Measurements from ENCODE around the gene NRG4. TPM values are rescaled to one million over a fixed set of nuclear protein-coding genes. Genes with fewer than 3 reads are reported as not detected.
"Not testable (repeated sequence)": the region's sequence is repeated elsewhere in the genome, so short reads cannot be mapped to it uniquely, and the experiment has no call there.

Gene NRG4
- total and polyA plus RNA-seq, 4 experiments from 2014 or later: not detected

DNA sequence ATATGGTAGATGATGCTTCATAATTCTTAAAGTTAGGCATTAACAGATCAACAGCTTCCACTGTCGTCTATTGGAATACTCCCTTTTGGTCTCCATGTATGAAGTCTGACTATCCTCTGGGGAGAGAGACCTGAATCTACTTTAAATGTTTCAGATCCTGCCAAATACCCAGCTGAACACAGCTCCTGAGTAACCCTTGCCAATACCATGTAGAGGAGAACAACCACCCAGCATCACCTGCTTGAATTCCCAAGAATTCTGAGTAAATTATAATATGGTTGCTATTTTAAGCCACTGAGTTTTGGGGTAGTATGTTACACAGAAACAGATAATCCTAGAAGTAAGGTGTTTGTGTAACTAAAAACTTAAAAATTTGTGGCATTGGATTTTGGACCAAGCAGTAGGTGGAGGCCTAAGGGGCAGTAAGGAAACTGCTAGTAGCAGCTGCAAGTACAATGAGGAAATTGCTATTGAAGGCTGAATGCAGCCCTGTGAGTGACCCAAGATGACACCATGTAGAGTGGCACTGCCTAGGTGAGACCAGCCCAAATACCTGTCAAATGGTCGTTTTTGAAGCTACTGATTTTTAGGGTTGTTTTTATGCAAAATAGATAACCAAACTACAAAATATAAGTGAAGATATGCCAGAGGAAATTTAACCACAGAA is 30.9 kb downstream of the NRG4 start:
- intact Hi-C loops (cut with micrococcal nuclease): no loop called here
- CTCF ChIA-PET (ENCODE audit: partially characterized antibody): no interaction called here

DNA sequence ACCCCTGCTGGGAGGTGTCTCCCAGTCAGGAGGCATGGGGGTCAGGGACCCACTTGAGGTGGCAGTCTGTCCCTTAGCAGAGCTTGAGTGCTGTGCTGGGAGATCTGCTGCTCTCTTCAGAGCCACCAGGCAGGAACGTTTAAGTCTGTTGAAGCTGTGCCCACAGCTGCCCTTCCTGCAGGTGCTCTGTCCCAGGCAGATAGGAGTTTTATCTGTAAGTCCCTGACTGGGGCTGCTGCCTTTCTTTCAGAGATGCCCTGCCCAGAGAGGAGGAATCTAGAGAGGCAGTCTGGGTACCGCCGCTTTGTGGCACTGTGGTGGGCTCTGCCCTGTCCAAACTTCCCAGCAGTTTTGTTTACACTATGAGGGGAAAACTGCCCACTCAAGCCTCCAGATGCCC is 35.5 kb downstream of the NRG4 start:
- H3K27me3 ChIP-seq (ENCODE audit: insufficient read depth, low read length); H3K9me3 Mint-ChIP-seq; H3K4me3 Mint-ChIP-seq; DNase-seq; H3K4me3 ChIP-seq (ENCODE audit: low read length in 2 of 2); intact Hi-C loops (cut with micrococcal nuclease); POLR2A ChIA-PET (ENCODE audit: partially characterized antibody); H3K9me3 ChIP-seq (ENCODE audit: control insufficient read depth in 1 of 2, low read length in 2 of 2); H3K27ac ChIP-seq (ENCODE audit: low read depth, low read length); H3K4me1 Mint-ChIP-seq; H3K36me3 Mint-ChIP-seq; H3K4me1 ChIP-seq (ENCODE audit: insufficient read depth, low read length); CTCF ChIA-PET (ENCODE audit: partially characterized antibody); H3K27ac Mint-ChIP-seq; H3K36me3 ChIP-seq (ENCODE audit: insufficient read depth, low read length): not testable (repeated sequence)
- H3K27me3 Mint-ChIP-seq: peaks cover 22 to 35% of the 10 kb centered on the region in 2 donors

More for the DNA sequence above, 30.9 kb downstream of the NRG4 start:
- Mint-ChIP-seq H3K4me1 (peaks cover 0 to 4% (median 0%) of the 10 kb centered on the region in 4 donors), H3K36me3 (no peaks in the 10 kb centered on the region), H3K4me3 (no peak overlapping the region), H3K9me3 (peaks cover 0 to 3% (median 1%) of the 10 kb centered on the region in 8 donors), H3K27ac (no peak overlapping the region), H3K27me3 (peaks cover 15% of the 10 kb centered on the region in 2 donors)
- H3K4me1 ChIP-seq (ENCODE audit: insufficient read depth, low read length): no peaks in the 10 kb centered on the region
- POLR2A ChIA-PET (ENCODE audit: partially characterized antibody): no interaction called here
- H3K4me3 ChIP-seq (ENCODE audit: low read length in 2 of 2): no peak overlapping the region
- no peaks in the 10 kb centered on the region for H3K9me3 ChIP-seq (ENCODE audit: control insufficient read depth in 1 of 2, low read length in 2 of 2)
- H3K36me3 ChIP-seq (ENCODE audit: insufficient read depth, low read length): no peaks in the 10 kb centered on the region
- no peak for DNase-seq
- H3K27me3 ChIP-seq (ENCODE audit: insufficient read depth, low read length): peaks cover 6% of the 10 kb centered on the region
- no peak overlapping the region for H3K27ac ChIP-seq (ENCODE audit: low read depth, low read length)

DNA sequence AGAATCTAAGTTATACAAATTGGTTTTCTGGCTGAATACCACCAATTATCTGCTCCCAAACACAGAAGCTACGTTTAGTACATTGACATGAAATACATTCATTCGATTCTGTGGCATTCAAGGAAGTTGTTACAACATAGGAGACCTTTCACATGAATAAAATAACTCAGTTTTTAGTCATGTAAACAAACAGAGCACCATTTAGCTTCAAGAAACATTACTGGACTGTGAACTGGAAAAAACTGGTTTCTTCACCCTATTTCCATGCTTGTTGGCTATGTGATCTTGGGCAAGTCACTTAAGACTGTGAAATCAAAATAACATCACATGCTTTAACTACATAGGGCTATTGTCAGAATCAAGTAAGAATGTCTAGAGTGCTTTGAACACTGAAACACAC is 46.2 kb downstream of the NRG4 start:
- Mint-ChIP-seq H3K4me1 (no peaks in the 10 kb centered on the region), H3K27ac (no peak overlapping the region), H3K27me3 (peaks cover 2 to 5% of the 10 kb centered on the region in 2 donors), H3K9me3 (peaks cover 0 to 5% (median 2%) of the 10 kb centered on the region in 8 donors), H3K4me3 (no peak overlapping the region), H3K36me3 (no peaks in the 10 kb centered on the region)
- H3K4me3 ChIP-seq (ENCODE audit: low read length in 2 of 2): no peak overlapping the region
- no peaks in the 10 kb centered on the region for H3K27me3 ChIP-seq (ENCODE audit: insufficient read depth, low read length)
- ChIA-PET POLR2A (ENCODE audit: partially characterized antibody) (no interaction called here), CTCF (ENCODE audit: partially characterized antibody) (no interaction called here)
- DNase-seq: no peak
- H3K9me3 ChIP-seq (ENCODE audit: control insufficient read depth in 1 of 2, low read length in 2 of 2): no peaks in the 10 kb centered on the region
- H3K27ac ChIP-seq (ENCODE audit: low read depth, low read length): no peak overlapping the region
- H3K36me3 ChIP-seq (ENCODE audit: insufficient read depth, low read length): no peaks in the 10 kb centered on the region
- intact Hi-C loops (cut with micrococcal nuclease): no loop called here
- no peaks in the 10 kb centered on the region for H3K4me1 ChIP-seq (ENCODE audit: insufficient read depth, low read length)

DNA sequence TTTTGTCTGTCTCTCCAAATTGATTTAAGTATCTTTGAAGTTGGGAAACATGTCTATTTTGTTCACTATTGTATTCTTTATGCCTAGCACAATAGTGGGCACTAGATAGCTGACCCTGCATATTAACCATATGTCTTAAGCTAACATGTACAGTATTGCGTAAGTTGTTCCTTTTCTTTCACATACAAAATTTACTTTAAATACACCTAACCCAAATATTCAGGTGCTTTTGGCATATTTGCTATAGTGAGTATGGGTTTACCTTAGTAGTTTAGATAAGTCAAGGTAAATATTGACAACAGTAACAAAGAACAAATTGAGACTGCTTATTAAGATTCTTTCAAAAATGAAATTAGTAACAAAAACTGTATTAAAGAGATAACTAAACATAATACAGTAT is 50.9 kb downstream of the NRG4 start:
- H3K36me3 ChIP-seq (ENCODE audit: insufficient read depth, low read length): no peaks in the 10 kb centered on the region
- Mint-ChIP-seq H3K4me1 (no peaks in the 10 kb centered on the region), H3K27ac (no peak overlapping the region), H3K9me3 (peaks cover 0 to 5% (median 2%) of the 10 kb centered on the region in 8 donors), H3K4me3 (no peak overlapping the region), H3K27me3 (peaks cover 11 to 16% of the 10 kb centered on the region in 2 donors), H3K36me3 (no peaks in the 10 kb centered on the region)
- no peaks in the 10 kb centered on the region for H3K27me3 ChIP-seq (ENCODE audit: insufficient read depth, low read length)
- H3K4me3 ChIP-seq (ENCODE audit: low read length in 2 of 2): no peak overlapping the region
- intact Hi-C loops (cut with micrococcal nuclease): no loop called here
- no peak overlapping the region for H3K27ac ChIP-seq (ENCODE audit: low read depth, low read length)
- no peaks in the 10 kb centered on the region for H3K4me1 ChIP-seq (ENCODE audit: insufficient read depth, low read length)
- ChIA-PET POLR2A (ENCODE audit: partially characterized antibody) (no interaction called here), CTCF (ENCODE audit: partially characterized antibody) (no interaction called here)
- no peak for DNase-seq
- no peaks in the 10 kb centered on the region for H3K9me3 ChIP-seq (ENCODE audit: control insufficient read depth in 1 of 2, low read length in 2 of 2)

DNA sequence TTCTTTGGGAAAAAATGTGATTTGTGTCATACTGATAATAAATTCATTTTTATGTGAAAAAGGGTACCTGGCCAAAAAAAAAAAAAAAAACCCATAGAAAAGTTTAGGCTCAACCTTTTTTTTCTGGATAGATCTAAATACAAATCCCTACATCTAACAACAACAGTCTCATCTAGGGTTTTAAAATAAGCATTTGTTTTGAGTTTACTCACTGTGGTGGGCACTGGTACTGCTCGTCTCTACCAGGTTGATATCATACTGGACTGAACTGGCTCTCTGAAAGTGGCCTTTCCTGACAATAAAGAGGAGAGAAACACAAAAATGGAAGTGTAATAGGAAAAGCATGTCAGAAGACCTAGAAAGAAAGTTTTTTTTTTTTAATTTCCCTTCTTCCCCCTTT is 56.5 kb downstream of the NRG4 start:
- Histone ChIP-seq H3K27ac (ENCODE audit: low read depth, low read length) (no peak overlapping the region), H3K36me3 (ENCODE audit: insufficient read depth, low read length) (no peaks in the 10 kb centered on the region), H3K9me3 (ENCODE audit: control insufficient read depth in 1 of 2, low read length in 2 of 2) (no peaks in the 10 kb centered on the region), H3K4me1 (ENCODE audit: insufficient read depth, low read length) (peaks cover 7% of the 10 kb centered on the region), H3K4me3 (ENCODE audit: low read length in 2 of 2) (no peak overlapping the region), H3K27me3 (ENCODE audit: insufficient read depth, low read length) (no peaks in the 10 kb centered on the region)
- Mint-ChIP-seq H3K4me1 (peaks cover 0 to 5% (median 4%) of the 10 kb centered on the region in 4 donors), H3K4me3 (no peak overlapping the region), H3K27me3 (peaks cover 23 to 46% of the 10 kb centered on the region in 2 donors), H3K9me3 (no peaks in the 10 kb centered on the region), H3K36me3 (no peaks in the 10 kb centered on the region), H3K27ac (no peak overlapping the region)
- ChIA-PET POLR2A (ENCODE audit: partially characterized antibody) (no interaction called here), CTCF (ENCODE audit: partially characterized antibody) (no interaction called here)
- intact Hi-C loops (cut with micrococcal nuclease): no loop called here
- no peak for DNase-seq

DNA sequence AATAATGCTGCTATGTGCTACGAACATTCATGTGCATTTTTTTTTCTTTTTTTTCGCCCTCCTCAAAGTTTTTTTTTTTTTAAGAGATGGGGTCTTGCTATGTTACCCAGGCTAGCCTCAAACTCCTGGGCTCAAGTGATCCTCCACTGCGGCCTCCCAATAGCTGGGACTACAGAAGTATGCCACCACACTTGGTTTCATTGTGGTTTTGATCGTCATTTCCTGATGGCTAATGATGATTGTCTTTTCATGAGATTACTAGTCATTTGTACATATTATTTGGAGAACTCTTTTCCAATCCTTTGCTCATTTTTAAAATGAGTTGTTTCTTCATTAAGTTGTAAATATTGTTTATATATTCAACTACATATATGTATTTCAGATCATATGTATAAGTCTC is 59.7 kb downstream of the NRG4 start:
- no peak overlapping the region for H3K4me3 ChIP-seq (ENCODE audit: low read length in 2 of 2)
- H3K36me3 Mint-ChIP-seq: no peaks in the 10 kb centered on the region
- no peak overlapping the region for H3K27ac Mint-ChIP-seq
- DNase-seq: no peak
- no peaks in the 10 kb centered on the region for H3K27me3 ChIP-seq (ENCODE audit: insufficient read depth, low read length)
- no peaks in the 10 kb centered on the region for H3K36me3 ChIP-seq (ENCODE audit: insufficient read depth, low read length)
- H3K27me3 Mint-ChIP-seq: peaks cover 29 to 43% of the 10 kb centered on the region in 2 donors
- ChIA-PET CTCF (ENCODE audit: partially characterized antibody) (no interaction called here), POLR2A (ENCODE audit: partially characterized antibody) (interaction anchor here (0.7 kb wide), 1 partner anchor 268 kb away, joined by 3 read pairs; no protein-coding TSS in a partner anchor)
- H3K4me3 Mint-ChIP-seq: no peak overlapping the region
- intact Hi-C loops (cut with micrococcal nuclease): no loop called here
- H3K4me1 ChIP-seq (ENCODE audit: insufficient read depth, low read length): peaks cover 7% of the 10 kb centered on the region
- no peaks in the 10 kb centered on the region for H3K9me3 Mint-ChIP-seq
- H3K4me1 Mint-ChIP-seq: peaks cover 0 to 5% (median 4%) of the 10 kb centered on the region in 4 donors
- H3K9me3 ChIP-seq (ENCODE audit: control insufficient read depth in 1 of 2, low read length in 2 of 2): no peaks in the 10 kb centered on the region
- H3K27ac ChIP-seq (ENCODE audit: low read depth, low read length): no peak overlapping the region

DNA sequence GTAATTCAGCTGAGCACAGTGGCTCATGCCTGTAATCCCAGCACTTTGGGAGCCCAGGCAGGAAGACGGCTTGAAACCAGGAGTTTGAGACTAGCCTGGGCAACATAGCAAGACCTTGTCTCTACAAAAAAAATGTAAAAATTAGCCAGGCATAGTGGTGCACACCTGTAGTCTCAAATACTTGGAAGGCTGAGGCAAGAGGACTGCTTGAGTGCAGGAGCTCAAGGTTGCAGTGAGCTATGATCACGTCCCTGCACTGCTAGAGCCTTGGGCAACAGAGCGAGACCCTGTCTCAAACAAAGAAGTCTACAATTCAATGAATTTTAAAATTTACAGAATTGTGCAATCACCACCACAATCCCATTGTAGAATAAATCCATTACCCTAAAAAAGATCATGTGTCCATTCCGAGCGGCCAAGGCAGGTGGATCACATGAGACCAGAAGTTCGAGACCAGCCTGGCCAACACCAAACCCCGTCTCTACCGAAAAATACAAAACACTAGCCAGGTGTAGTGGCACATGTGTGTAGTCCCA is 63.4 kb downstream of the NRG4 start:
- no peaks in the 10 kb centered on the region for H3K9me3 ChIP-seq (ENCODE audit: control insufficient read depth in 1 of 2, low read length in 2 of 2)
- no peak overlapping the region for H3K4me3 ChIP-seq (ENCODE audit: low read length in 2 of 2)
- Mint-ChIP-seq H3K36me3 (no peaks in the 10 kb centered on the region), H3K4me1 (peaks cover 0 to 5% (median 4%) of the 10 kb centered on the region in 4 donors), H3K27ac (no peak overlapping the region), H3K9me3 (peaks cover 0 to 2% (median 0%) of the 10 kb centered on the region in 8 donors), H3K27me3 (peaks cover 23 to 37% of the 10 kb centered on the region in 2 donors), H3K4me3 (no peak overlapping the region)
- intact Hi-C loops (cut with micrococcal nuclease): no loop called here
- ChIA-PET POLR2A (ENCODE audit: partially characterized antibody) (no interaction called here), CTCF (ENCODE audit: partially characterized antibody) (interaction anchor here (0.6 kb wide), 1 partner anchor 15 kb away, joined by 3 read pairs; no protein-coding TSS in a partner anchor)
- peaks cover 7% of the 10 kb centered on the region for H3K4me1 ChIP-seq (ENCODE audit: insufficient read depth, low read length)
- no peak overlapping the region for H3K27ac ChIP-seq (ENCODE audit: low read depth, low read length)
- H3K27me3 ChIP-seq (ENCODE audit: insufficient read depth, low read length): no peaks in the 10 kb centered on the region
- no peak for DNase-seq
- H3K36me3 ChIP-seq (ENCODE audit: insufficient read depth, low read length): no peaks in the 10 kb centered on the region

Measured in CD4-positive, alpha-beta memory T cell (primary cell).